NCI-H748 treated with DMSO at 0.1 percent for 48 hours (cell line): ENCODE data around the gene RNF20.
"Not testable (repeated sequence)": the region's sequence is repeated elsewhere in the genome, so short reads cannot be mapped to it uniquely, and the experiment has no call there.

ENCODE experiments used
- DNase-seq: peaks from one replicate; lab custom pipeline; 2025; lab: John Stamatoyannopoulos, UW

Gene RNF20, protein sequence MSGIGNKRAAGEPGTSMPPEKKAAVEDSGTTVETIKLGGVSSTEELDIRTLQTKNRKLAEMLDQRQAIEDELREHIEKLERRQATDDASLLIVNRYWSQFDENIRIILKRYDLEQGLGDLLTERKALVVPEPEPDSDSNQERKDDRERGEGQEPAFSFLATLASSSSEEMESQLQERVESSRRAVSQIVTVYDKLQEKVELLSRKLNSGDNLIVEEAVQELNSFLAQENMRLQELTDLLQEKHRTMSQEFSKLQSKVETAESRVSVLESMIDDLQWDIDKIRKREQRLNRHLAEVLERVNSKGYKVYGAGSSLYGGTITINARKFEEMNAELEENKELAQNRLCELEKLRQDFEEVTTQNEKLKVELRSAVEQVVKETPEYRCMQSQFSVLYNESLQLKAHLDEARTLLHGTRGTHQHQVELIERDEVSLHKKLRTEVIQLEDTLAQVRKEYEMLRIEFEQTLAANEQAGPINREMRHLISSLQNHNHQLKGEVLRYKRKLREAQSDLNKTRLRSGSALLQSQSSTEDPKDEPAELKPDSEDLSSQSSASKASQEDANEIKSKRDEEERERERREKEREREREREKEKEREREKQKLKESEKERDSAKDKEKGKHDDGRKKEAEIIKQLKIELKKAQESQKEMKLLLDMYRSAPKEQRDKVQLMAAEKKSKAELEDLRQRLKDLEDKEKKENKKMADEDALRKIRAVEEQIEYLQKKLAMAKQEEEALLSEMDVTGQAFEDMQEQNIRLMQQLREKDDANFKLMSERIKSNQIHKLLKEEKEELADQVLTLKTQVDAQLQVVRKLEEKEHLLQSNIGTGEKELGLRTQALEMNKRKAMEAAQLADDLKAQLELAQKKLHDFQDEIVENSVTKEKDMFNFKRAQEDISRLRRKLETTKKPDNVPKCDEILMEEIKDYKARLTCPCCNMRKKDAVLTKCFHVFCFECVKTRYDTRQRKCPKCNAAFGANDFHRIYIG

GRCh38 chr9:101533334-101534204, at the start of gene RNF20:
TSS of gene RNF20 (plus strand) at chr9:101533853. CDS start at chr9:101535424, 1,571 bp downstream.
- DNase-seq: peak; percentile 98

GRCh38 chr9:101484046-101484445, 49.6 kb upstream of the RNF20 start:
- no peak for DNase-seq

DNA sequence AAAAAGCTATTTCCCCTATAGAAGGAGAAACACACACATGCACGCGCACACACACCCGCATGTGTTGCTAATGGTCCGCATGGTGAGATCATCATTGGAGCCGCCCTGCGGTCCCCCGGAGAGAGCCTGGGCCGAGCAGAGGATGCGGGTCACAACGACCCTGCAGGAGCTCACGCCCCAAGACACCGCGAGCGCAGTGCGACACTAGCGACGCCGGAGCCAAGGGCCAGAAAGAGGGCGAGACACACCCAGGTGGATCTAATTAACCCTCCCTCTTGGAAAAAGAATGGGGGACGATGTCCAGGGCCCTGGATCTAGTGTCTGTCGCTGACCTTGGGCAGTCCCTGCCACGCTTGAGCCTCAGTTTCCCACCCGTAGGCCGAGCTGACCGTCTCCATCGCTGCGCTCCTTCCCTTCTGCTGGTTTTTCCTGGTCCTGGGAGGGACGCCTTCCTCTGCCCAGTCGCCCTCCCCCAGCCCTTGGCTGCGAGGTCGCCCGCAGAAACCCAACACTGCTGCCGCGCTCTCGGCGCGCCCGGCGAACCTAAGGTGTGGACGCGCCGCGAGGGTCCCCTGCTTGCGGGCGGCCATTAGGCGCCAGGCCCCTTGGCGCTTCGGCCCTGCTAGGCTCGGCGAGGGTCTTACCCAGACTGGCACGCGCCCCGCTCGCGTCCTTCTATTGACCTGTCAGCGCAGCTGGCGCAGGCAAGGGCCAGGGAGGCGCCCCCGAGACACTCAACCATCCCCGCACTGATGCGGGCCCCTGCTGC, 47.5 kb upstream of the RNF20 start:
- DNase-seq: peak; percentile 45

- peak; percentile 81 for DNase-seq
Observed at GRCh38 chr9:101486693-101487442, 46.8 kb upstream of the RNF20 start.

GRCh38 chr9:101487443-101487840, 46.2 kb upstream of the RNF20 start:
- no peak for DNase-seq

- no peak for DNase-seq
Observed at GRCh38 chr9:101495810-101496209, 37.8 kb upstream of the RNF20 start.

DNA sequence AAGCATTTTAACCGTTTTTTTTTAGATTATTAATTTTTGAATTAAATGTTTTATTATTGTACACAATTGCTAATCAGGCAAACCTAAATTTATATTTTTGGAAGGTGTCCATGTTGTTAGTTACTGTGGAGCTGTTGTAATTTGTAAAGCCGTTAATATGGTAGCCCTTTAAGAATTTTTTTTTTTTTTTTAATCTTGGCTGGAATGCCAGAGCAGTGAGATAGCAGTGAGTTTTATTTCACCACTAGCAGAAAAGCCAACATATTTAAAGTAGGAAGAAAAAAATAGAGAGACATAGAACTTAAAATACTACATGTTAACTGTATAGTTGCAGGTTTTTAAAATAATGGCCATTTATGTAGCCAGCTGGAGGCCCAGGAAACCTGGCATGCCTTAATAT, 35.3 kb upstream of the RNF20 start:
- no peak for DNase-seq

GRCh38 chr9:101504188-101504587, 29.5 kb upstream of the RNF20 start:
- no peak for DNase-seq

DNA sequence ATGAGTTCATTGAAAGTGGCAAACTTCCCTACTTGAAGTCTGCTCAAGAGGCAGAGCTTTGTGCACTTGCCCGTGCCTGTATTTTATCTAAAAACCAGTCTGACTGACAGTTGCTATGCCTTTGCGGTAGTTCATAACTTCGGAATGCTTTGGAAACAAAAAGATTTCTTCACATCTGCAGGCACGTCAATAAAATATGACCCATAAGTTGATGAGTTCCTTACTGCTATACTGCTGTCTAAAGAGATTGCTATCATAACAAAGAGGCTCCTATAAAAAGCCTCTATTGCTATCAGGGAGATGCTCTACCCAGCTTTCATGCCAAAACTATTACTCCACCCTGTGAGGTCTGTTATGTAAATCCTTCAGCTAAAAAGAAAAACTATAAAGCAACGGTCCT, 25.4 kb upstream of the RNF20 start:
- DNase-seq: no peak

- DNase-seq: no peak
Observed at GRCh38 chr9:101509572-101509971, 24.1 kb upstream of the RNF20 start.

- no peak for DNase-seq
Observed at GRCh38 chr9:101510459-101510858, 23.2 kb upstream of the RNF20 start.

- no peak for DNase-seq
Observed at GRCh38 chr9:101511009-101511408, 22.6 kb upstream of the RNF20 start.

GRCh38 chr9:101512116-101512515, 21.5 kb upstream of the RNF20 start:
- no peak for DNase-seq

GRCh38 chr9:101513351-101513750, 20.3 kb upstream of the RNF20 start:
- DNase-seq: no peak

DNA sequence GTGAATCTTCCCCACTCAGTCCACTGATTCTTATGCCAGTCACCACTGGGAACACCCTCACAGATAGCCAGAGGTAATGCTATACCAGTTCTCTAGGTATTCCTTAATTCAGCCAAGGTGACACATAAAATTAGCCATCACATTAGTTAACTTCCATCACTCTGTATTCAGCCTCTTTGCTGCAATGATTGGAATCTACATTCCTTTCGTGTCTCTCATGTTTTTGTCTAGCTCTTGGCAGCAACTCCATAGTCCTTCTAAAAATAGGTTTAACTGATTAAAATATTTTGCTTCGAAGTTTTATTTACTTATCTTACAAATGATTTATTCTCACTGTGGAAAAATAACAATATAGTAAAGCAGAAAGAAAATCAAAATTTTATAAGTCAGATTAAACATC, 19.6 kb upstream of the RNF20 start:
- no peak for DNase-seq

DNA sequence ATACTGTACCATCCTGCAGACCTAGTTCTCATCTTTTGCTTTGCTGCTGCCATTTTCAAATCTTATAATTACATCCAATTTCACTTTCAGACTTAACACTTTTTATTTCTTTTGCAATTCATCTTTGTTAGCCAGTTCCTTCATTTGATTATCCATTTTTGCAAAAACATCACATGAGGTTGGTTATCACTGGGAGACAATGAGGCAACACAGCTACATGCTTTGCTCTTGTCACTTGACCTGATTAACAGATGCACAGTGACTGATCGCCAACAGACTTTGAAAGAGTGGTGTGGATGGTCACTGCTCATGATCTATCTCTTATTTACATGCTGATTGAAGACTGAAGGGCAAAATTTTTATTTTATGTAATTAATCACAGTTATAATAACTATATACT, 17.0 kb upstream of the RNF20 start:
- DNase-seq: no peak

DNA sequence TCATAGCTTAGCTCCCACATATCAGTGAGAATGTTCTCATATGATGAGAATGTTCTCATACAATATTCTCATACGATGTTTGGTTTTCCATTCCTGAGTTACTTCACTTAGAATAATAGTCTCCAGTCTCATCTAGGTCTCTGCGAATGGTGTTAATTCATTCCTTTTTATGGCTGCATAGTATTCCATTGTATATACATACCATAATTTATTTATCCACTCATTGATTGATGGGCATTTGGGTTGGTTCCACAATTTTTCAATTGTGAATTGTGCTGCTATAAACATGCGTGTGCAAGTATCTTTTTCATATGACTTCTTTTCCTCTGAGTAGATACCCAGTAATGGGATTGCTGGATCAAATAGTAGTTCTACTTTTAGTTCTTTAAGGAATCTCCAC, 15.2 kb upstream of the RNF20 start:
- DNase-seq: not testable (repeated sequence)

GRCh38 chr9:101524371-101524770, 9.3 kb upstream of the RNF20 start:
- no peak for DNase-seq

- DNase-seq: no peak
Observed at GRCh38 chr9:101527066-101527465, 6.6 kb upstream of the RNF20 start.

GRCh38 chr9:101528015-101528414, 5.6 kb upstream of the RNF20 start:
- DNase-seq: no peak
